ENCODE measurements around the gene TBC1D24.

TBC1D24 gene

DNA sequence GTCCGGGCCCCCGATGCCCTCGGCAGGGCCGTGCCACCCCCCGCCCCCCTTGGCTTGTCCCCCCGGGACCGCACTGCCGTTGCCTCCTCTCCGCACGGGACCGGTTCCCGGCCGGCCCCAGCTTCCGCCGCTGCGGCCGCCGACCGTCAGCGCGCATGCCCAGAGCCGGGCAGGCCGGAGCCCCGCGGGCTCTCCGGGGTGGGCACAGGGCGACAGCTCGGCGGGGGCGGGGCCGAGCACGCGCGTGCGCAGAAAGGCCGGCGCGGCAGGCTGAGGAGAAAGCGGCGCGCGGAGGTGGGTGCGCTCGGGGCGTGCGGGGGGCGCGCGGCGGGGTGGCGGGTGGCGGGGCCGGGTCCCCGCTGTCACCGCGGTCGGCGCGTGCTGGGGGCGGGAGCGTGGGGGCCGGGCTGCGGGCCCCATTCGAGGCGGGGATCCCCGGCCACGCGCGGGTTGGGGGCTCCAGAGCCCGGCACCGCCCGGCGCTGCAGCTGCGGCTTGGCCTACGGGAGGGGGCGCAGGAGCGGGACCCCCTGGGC is at the start of gene TBC1D24:
Gene TBC1D24, plus strand, starts transcription at position 251 of the 536 bp plus-strand sequence. CDS start 21,022 bp downstream, outside the sequence.
- H3K4me3 ChIP-seq (ENCODE audit: low read depth in 1 of 5, low read length in 5 of 5): peak within 1 kb of the TSS; percentile 44 to 77 (median 71)
- H3K27me3 ChIP-seq (ENCODE audit: control insufficient read depth in 5 of 5, insufficient read depth in 4 of 5, low read length in 5 of 5): peaks cover 0 to 24% (median 15%) of the 10 kb centered on the region in 5 donors
- peaks cover 0 to 3% (median 0%) of the 10 kb centered on the region in 5 donors for H3K36me3 ChIP-seq (ENCODE audit: control insufficient read depth in 5 of 5, insufficient read depth in 5 of 5, low read length in 5 of 5)
- no peaks in the 10 kb centered on the region for H3K9me3 ChIP-seq (ENCODE audit: control insufficient read depth in 5 of 5, low read length in 5 of 5)
- H3K27ac ChIP-seq (ENCODE audit: low read depth, low read length): peak within 1 kb of the TSS; percentile 79
- peaks cover 3 to 49% (median 43%) of the 10 kb centered on the region in 5 donors for H3K4me1 ChIP-seq (ENCODE audit: control insufficient read depth in 5 of 5, insufficient read depth in 5 of 5, low read length in 5 of 5)
- peak within 1 kb of the TSS; percentile 16 to 86 (median 72) for H3K9ac ChIP-seq (ENCODE audit: low read length in 5 of 5)

- no peaks in the 10 kb centered on the region for H3K9me3 ChIP-seq (ENCODE audit: control insufficient read depth in 5 of 5, low read length in 5 of 5)
- H3K4me1 ChIP-seq (ENCODE audit: control insufficient read depth in 5 of 5, insufficient read depth in 5 of 5, low read length in 5 of 5): peaks cover 2 to 25% (median 19%) of the 10 kb centered on the region in 5 donors
- H3K27me3 ChIP-seq (ENCODE audit: control insufficient read depth in 5 of 5, insufficient read depth in 4 of 5, low read length in 5 of 5): no peaks in the 10 kb centered on the region
- H3K9ac ChIP-seq (ENCODE audit: low read length in 5 of 5): no peak overlapping the region
- no peak overlapping the region for H3K27ac ChIP-seq (ENCODE audit: low read depth, low read length)
- H3K4me3 ChIP-seq (ENCODE audit: low read depth in 1 of 5, low read length in 5 of 5): no peak overlapping the region
- no peaks in the 10 kb centered on the region for H3K36me3 ChIP-seq (ENCODE audit: control insufficient read depth in 5 of 5, insufficient read depth in 5 of 5, low read length in 5 of 5)
These were observed 49.0 kb upstream of the TBC1D24 start for GRCh38 chr16:2425825-2426430.

- Histone ChIP-seq H3K27me3 (ENCODE audit: control insufficient read depth in 5 of 5, insufficient read depth in 4 of 5, low read length in 5 of 5) (no peaks in the 10 kb centered on the region), H3K9me3 (ENCODE audit: control insufficient read depth in 5 of 5, low read length in 5 of 5) (no peaks in the 10 kb centered on the region), H3K9ac (ENCODE audit: low read length in 5 of 5) (no peak overlapping the region), H3K4me1 (ENCODE audit: control insufficient read depth in 5 of 5, insufficient read depth in 5 of 5, low read length in 5 of 5) (peaks cover 2 to 28% (median 19%) of the 10 kb centered on the region in 5 donors), H3K27ac (ENCODE audit: low read depth, low read length) (no peak overlapping the region), H3K36me3 (ENCODE audit: control insufficient read depth in 5 of 5, insufficient read depth in 5 of 5, low read length in 5 of 5) (no peaks in the 10 kb centered on the region), H3K4me3 (ENCODE audit: low read depth in 1 of 5, low read length in 5 of 5) (no peak overlapping the region)
These were observed 48.0 kb upstream of the TBC1D24 start for GRCh38 chr16:2426941-2427361.

GRCh38 chr16:2427526-2427925 is 47.4 kb upstream of the TBC1D24 start:
- Histone ChIP-seq H3K36me3 (ENCODE audit: control insufficient read depth in 5 of 5, insufficient read depth in 5 of 5, low read length in 5 of 5) (peaks cover 0 to 5% (median 4%) of the 10 kb centered on the region in 5 donors), H3K27me3 (ENCODE audit: control insufficient read depth in 5 of 5, insufficient read depth in 4 of 5, low read length in 5 of 5) (no peaks in the 10 kb centered on the region), H3K9ac (ENCODE audit: low read length in 5 of 5) (no peak overlapping the region)

DNA sequence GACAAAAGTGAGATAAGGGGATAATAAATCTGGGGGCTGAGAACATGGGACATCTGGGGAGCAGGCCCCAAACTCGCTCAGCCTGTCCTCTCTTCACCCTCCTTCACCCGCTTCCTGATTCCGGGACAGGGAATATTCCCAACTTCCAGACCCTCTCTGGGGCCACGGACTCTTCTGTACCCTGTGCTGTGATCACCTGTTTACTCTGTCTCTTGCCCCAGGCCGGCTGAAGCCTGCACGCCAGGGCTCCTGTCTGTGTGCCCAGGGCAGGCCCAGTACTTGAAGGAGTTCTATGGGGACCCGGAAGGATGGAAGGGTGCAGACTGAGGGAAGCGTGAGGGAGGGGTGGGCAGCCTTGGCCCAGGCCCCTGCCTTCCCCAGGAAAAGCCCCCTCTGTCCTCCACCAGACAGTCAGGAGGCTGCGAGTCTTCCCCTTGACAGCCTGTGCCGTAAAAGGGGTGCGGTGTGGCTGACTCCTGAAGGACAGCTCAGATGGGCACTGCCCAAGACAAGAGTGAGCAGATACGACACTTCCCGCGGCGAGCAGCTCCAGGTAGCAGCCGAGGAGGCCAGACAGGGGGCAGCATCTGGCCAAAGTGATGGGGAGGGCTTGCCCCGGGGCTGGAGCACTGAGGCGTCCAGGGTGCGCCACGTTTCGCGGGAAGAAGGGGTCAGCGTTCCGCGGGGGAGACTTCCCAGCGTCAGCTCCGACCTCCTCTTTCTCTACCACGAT is 46.7 kb upstream of the TBC1D24 start:
- Histone ChIP-seq H3K27ac (ENCODE audit: low read depth, low read length) (no peak overlapping the region), H3K9ac (ENCODE audit: low read length in 5 of 5) (peak overlapping the region in 4 of 5 donors; percentile 66 to 76 (median 69))

More at GRCh38 chr16:2427526-2427925, 47.4 kb upstream of the TBC1D24 start:
- Histone ChIP-seq H3K4me3 (ENCODE audit: low read depth in 1 of 5, low read length in 5 of 5) (no peak overlapping the region), H3K9me3 (ENCODE audit: control insufficient read depth in 5 of 5, low read length in 5 of 5) (no peaks in the 10 kb centered on the region), H3K27ac (ENCODE audit: low read depth, low read length) (no peak overlapping the region), H3K4me1 (ENCODE audit: control insufficient read depth in 5 of 5, insufficient read depth in 5 of 5, low read length in 5 of 5) (peaks cover 2 to 28% (median 19%) of the 10 kb centered on the region in 5 donors)

DNA sequence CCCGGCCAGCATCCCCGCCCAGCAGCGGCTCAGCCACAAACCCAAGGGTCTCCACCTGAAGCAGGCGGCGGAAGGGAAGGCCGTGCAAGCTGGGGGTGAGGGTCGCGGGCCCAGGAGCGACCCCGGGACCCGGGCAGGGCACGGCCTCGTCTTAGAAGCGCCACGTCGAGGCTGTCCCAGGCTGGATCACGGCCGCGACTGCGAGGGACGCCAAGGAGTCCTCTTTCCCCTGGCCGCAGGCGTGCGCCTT is 46.2 kb upstream of the TBC1D24 start:
- Histone ChIP-seq H3K27ac (ENCODE audit: low read depth, low read length) (no peak overlapping the region), H3K27me3 (ENCODE audit: control insufficient read depth in 5 of 5, insufficient read depth in 4 of 5, low read length in 5 of 5) (no peaks in the 10 kb centered on the region), H3K36me3 (ENCODE audit: control insufficient read depth in 5 of 5, insufficient read depth in 5 of 5, low read length in 5 of 5) (peaks cover 0 to 14% (median 11%) of the 10 kb centered on the region in 5 donors), H3K9ac (ENCODE audit: low read length in 5 of 5) (peak overlapping the region in 4 of 5 donors; percentile 66 to 76 (median 69)), H3K4me1 (ENCODE audit: control insufficient read depth in 5 of 5, insufficient read depth in 5 of 5, low read length in 5 of 5) (peaks cover 2 to 25% (median 19%) of the 10 kb centered on the region in 5 donors), H3K9me3 (ENCODE audit: control insufficient read depth in 5 of 5, low read length in 5 of 5) (peaks cover 0 to 2% (median 0%) of the 10 kb centered on the region in 5 donors), H3K4me3 (ENCODE audit: low read depth in 1 of 5, low read length in 5 of 5) (peak overlapping the region in 4 of 5 donors; percentile 76 to 85 (median 80))

More for the DNA sequence above, 46.7 kb upstream of the TBC1D24 start:
- H3K36me3 ChIP-seq (ENCODE audit: control insufficient read depth in 5 of 5, insufficient read depth in 5 of 5, low read length in 5 of 5): peaks cover 0 to 11% (median 10%) of the 10 kb centered on the region in 5 donors
- peak overlapping the region in 4 of 5 donors; percentile 76 to 85 (median 80) for H3K4me3 ChIP-seq (ENCODE audit: low read depth in 1 of 5, low read length in 5 of 5)
- peaks cover 2 to 25% (median 19%) of the 10 kb centered on the region in 5 donors for H3K4me1 ChIP-seq (ENCODE audit: control insufficient read depth in 5 of 5, insufficient read depth in 5 of 5, low read length in 5 of 5)
- H3K27me3 ChIP-seq (ENCODE audit: control insufficient read depth in 5 of 5, insufficient read depth in 4 of 5, low read length in 5 of 5): no peaks in the 10 kb centered on the region
- H3K9me3 ChIP-seq (ENCODE audit: control insufficient read depth in 5 of 5, low read length in 5 of 5): peaks cover 0 to 2% (median 0%) of the 10 kb centered on the region in 5 donors

- peaks cover 0 to 16% (median 11%) of the 10 kb centered on the region in 5 donors for H3K36me3 ChIP-seq (ENCODE audit: control insufficient read depth in 5 of 5, insufficient read depth in 5 of 5, low read length in 5 of 5)
- H3K9ac ChIP-seq (ENCODE audit: low read length in 5 of 5): peak within 1 kb of the TSS in 4 of 5 donors; percentile 66 to 79 (median 69)
- peaks cover 2 to 25% (median 19%) of the 10 kb centered on the region in 5 donors for H3K4me1 ChIP-seq (ENCODE audit: control insufficient read depth in 5 of 5, insufficient read depth in 5 of 5, low read length in 5 of 5)
- peaks cover 0 to 2% (median 0%) of the 10 kb centered on the region in 5 donors for H3K9me3 ChIP-seq (ENCODE audit: control insufficient read depth in 5 of 5, low read length in 5 of 5)
- peak within 1 kb of the TSS; percentile 64 to 85 (median 78) for H3K4me3 ChIP-seq (ENCODE audit: low read depth in 1 of 5, low read length in 5 of 5)
- peak within 1 kb of the TSS; percentile 16 for H3K27ac ChIP-seq (ENCODE audit: low read depth, low read length)
- H3K27me3 ChIP-seq (ENCODE audit: control insufficient read depth in 5 of 5, insufficient read depth in 4 of 5, low read length in 5 of 5): no peaks in the 10 kb centered on the region
These were observed 45.7 kb upstream of the TBC1D24 start, which contains the start of gene CCNF for GRCh38 chr16:2429034-2429770. TSS of gene CCNF (plus strand) at chr16:2429447. CDS start at chr16:2429482, 35 bp downstream.

GRCh38 chr16:2429771-2430663 is 44.9 kb upstream of the TBC1D24 start:
- peaks cover 0 to 2% (median 0%) of the 10 kb centered on the region in 5 donors for H3K9me3 ChIP-seq (ENCODE audit: control insufficient read depth in 5 of 5, low read length in 5 of 5)
- H3K27me3 ChIP-seq (ENCODE audit: control insufficient read depth in 5 of 5, insufficient read depth in 4 of 5, low read length in 5 of 5): no peaks in the 10 kb centered on the region
- peaks cover 2 to 25% (median 19%) of the 10 kb centered on the region in 5 donors for H3K4me1 ChIP-seq (ENCODE audit: control insufficient read depth in 5 of 5, insufficient read depth in 5 of 5, low read length in 5 of 5)
- peak overlapping the region; percentile 64 to 77 (median 72) for H3K4me3 ChIP-seq (ENCODE audit: low read depth in 1 of 5, low read length in 5 of 5)
- peaks cover 0 to 16% (median 11%) of the 10 kb centered on the region in 5 donors for H3K36me3 ChIP-seq (ENCODE audit: control insufficient read depth in 5 of 5, insufficient read depth in 5 of 5, low read length in 5 of 5)
- peak overlapping the region in 4 of 5 donors; percentile 49 to 79 (median 62) for H3K9ac ChIP-seq (ENCODE audit: low read length in 5 of 5)
- H3K27ac ChIP-seq (ENCODE audit: low read depth, low read length): peak overlapping the region; percentile 16

- Histone ChIP-seq H3K4me1 (ENCODE audit: control insufficient read depth in 5 of 5, insufficient read depth in 5 of 5, low read length in 5 of 5) (peaks cover 2 to 25% (median 19%) of the 10 kb centered on the region in 5 donors), H3K9ac (ENCODE audit: low read length in 5 of 5) (no peak overlapping the region), H3K9me3 (ENCODE audit: control insufficient read depth in 5 of 5, low read length in 5 of 5) (peaks cover 0 to 2% (median 0%) of the 10 kb centered on the region in 5 donors), H3K27me3 (ENCODE audit: control insufficient read depth in 5 of 5, insufficient read depth in 4 of 5, low read length in 5 of 5) (no peaks in the 10 kb centered on the region), H3K27ac (ENCODE audit: low read depth, low read length) (no peak overlapping the region), H3K4me3 (ENCODE audit: low read depth in 1 of 5, low read length in 5 of 5) (no peak overlapping the region), H3K36me3 (ENCODE audit: control insufficient read depth in 5 of 5, insufficient read depth in 5 of 5, low read length in 5 of 5) (peaks cover 0 to 32% (median 27%) of the 10 kb centered on the region in 5 donors)
These were observed 42.6 kb upstream of the TBC1D24 start for GRCh38 chr16:2432286-2432685.
